H1 (cell line): ENCODE data around the gene CALHM2.

ENCODE experiments used
- CHD1 ChIP-seq: IDR thresholded peaks from 2 replicates; pipeline ENCODE4 v1.6.1; 2012; ENCODE audit warnings: low read depth, low read length, improper control_type of control experiment
- EZH2 ChIP-seq: fragments of 200-600 bp; sonication (generic); IDR thresholded peaks from 2 replicates; pipeline ENCODE4 v1.7.1; 2012; ENCODE audit warnings: low read depth, mild to moderate bottlenecking, moderate library complexity, low read length, inconsistent platforms; ENCODE audit not compliant: severe bottlenecking
- MAX ChIP-seq: IDR thresholded peaks from 2 replicates; pipeline ENCODE4 v1.6.1; 2012; ENCODE audit warnings: inconsistent platforms
- NRF1 ChIP-seq: IDR thresholded peaks from 2 replicates; pipeline ENCODE4 v1.6.1; 2011; ENCODE audit warnings: mild to moderate bottlenecking, low read depth, low read length, improper control_type of control experiment
- POLR2A ChIP-seq, 2 experiments: IDR thresholded peaks; 1 replicate in 1 of 2; 2 replicates in 1 of 2; pipeline ENCODE4 v1.6.1; 2011; ENCODE audit warnings: low read depth in 2 of 2, low read length in 2 of 2, mild to moderate bottlenecking in 2 of 2; ENCODE audit errors: control extremely low read depth in 1 of 2
- SUZ12 ChIP-seq: fragments of 200-600 bp; sonication (generic); IDR thresholded peaks from 2 replicates; pipeline ENCODE4 v1.6.1; 2012; ENCODE audit warnings: mild to moderate bottlenecking, inconsistent platforms, low read length, moderate library complexity, mixed read lengths
- TAF1 ChIP-seq: IDR thresholded peaks from 2 replicates; pipeline ENCODE4 v1.6.1; 2011; ENCODE audit warnings: mild to moderate bottlenecking, low read depth, low read length
- YY1 ChIP-seq: IDR thresholded peaks from 2 replicates; pipeline ENCODE4 v1.6.1; 2011; ENCODE audit warnings: low read depth, mild to moderate bottlenecking, low read length
- TF ChIP-seq, protein P1 (sequence below): fragments of 300-600 bp; sonication (generic); IDR thresholded peaks from 2 replicates; pipeline ENCODE4 v1.7.1; 2012; ENCODE audit warnings: low read length, moderate library complexity, mild to moderate bottlenecking, inconsistent platforms; ENCODE audit not compliant: insufficient replicate concordance
- TF ChIP-seq, protein P2 (sequence below), 3 experiments: IDR thresholded peaks; 1 replicate in 2 of 3; 2 replicates in 1 of 3; pipeline versions ENCODE4 v1.5.1 to v1.6.1; 2011; ENCODE audit warnings: low read length in 3 of 3, mild to moderate bottlenecking in 3 of 3, inconsistent platforms in 2 of 3, low read depth in 1 of 3, moderate library complexity in 1 of 3; ENCODE audit not compliant: insufficient read depth in 1 of 3; ENCODE audit errors: control extremely low read depth in 1 of 3

GRCh38 chr10:103497161-103497915 lies 45.2 kb upstream of the CALHM2 start:
- TF ChIP-seq, protein P1, sequence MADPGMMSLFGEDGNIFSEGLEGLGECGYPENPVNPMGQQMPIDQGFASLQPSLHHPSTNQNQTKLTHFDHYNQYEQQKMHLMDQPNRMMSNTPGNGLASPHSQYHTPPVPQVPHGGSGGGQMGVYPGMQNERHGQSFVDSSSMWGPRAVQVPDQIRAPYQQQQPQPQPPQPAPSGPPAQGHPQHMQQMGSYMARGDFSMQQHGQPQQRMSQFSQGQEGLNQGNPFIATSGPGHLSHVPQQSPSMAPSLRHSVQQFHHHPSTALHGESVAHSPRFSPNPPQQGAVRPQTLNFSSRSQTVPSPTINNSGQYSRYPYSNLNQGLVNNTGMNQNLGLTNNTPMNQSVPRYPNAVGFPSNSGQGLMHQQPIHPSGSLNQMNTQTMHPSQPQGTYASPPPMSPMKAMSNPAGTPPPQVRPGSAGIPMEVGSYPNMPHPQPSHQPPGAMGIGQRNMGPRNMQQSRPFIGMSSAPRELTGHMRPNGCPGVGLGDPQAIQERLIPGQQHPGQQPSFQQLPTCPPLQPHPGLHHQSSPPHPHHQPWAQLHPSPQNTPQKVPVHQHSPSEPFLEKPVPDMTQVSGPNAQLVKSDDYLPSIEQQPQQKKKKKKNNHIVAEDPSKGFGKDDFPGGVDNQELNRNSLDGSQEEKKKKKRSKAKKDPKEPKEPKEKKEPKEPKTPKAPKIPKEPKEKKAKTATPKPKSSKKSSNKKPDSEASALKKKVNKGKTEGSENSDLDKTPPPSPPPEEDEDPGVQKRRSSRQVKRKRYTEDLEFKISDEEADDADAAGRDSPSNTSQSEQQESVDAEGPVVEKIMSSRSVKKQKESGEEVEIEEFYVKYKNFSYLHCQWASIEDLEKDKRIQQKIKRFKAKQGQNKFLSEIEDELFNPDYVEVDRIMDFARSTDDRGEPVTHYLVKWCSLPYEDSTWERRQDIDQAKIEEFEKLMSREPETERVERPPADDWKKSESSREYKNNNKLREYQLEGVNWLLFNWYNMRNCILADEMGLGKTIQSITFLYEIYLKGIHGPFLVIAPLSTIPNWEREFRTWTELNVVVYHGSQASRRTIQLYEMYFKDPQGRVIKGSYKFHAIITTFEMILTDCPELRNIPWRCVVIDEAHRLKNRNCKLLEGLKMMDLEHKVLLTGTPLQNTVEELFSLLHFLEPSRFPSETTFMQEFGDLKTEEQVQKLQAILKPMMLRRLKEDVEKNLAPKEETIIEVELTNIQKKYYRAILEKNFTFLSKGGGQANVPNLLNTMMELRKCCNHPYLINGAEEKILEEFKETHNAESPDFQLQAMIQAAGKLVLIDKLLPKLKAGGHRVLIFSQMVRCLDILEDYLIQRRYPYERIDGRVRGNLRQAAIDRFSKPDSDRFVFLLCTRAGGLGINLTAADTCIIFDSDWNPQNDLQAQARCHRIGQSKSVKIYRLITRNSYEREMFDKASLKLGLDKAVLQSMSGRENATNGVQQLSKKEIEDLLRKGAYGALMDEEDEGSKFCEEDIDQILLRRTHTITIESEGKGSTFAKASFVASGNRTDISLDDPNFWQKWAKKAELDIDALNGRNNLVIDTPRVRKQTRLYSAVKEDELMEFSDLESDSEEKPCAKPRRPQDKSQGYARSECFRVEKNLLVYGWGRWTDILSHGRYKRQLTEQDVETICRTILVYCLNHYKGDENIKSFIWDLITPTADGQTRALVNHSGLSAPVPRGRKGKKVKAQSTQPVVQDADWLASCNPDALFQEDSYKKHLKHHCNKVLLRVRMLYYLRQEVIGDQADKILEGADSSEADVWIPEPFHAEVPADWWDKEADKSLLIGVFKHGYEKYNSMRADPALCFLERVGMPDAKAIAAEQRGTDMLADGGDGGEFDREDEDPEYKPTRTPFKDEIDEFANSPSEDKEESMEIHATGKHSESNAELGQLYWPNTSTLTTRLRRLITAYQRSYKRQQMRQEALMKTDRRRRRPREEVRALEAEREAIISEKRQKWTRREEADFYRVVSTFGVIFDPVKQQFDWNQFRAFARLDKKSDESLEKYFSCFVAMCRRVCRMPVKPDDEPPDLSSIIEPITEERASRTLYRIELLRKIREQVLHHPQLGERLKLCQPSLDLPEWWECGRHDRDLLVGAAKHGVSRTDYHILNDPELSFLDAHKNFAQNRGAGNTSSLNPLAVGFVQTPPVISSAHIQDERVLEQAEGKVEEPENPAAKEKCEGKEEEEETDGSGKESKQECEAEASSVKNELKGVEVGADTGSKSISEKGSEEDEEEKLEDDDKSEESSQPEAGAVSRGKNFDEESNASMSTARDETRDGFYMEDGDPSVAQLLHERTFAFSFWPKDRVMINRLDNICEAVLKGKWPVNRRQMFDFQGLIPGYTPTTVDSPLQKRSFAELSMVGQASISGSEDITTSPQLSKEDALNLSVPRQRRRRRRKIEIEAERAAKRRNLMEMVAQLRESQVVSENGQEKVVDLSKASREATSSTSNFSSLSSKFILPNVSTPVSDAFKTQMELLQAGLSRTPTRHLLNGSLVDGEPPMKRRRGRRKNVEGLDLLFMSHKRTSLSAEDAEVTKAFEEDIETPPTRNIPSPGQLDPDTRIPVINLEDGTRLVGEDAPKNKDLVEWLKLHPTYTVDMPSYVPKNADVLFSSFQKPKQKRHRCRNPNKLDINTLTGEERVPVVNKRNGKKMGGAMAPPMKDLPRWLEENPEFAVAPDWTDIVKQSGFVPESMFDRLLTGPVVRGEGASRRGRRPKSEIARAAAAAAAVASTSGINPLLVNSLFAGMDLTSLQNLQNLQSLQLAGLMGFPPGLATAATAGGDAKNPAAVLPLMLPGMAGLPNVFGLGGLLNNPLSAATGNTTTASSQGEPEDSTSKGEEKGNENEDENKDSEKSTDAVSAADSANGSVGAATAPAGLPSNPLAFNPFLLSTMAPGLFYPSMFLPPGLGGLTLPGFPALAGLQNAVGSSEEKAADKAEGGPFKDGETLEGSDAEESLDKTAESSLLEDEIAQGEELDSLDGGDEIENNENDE = no peak
- TF ChIP-seq CHD1 = no peak
- TF ChIP-seq, protein P2, sequence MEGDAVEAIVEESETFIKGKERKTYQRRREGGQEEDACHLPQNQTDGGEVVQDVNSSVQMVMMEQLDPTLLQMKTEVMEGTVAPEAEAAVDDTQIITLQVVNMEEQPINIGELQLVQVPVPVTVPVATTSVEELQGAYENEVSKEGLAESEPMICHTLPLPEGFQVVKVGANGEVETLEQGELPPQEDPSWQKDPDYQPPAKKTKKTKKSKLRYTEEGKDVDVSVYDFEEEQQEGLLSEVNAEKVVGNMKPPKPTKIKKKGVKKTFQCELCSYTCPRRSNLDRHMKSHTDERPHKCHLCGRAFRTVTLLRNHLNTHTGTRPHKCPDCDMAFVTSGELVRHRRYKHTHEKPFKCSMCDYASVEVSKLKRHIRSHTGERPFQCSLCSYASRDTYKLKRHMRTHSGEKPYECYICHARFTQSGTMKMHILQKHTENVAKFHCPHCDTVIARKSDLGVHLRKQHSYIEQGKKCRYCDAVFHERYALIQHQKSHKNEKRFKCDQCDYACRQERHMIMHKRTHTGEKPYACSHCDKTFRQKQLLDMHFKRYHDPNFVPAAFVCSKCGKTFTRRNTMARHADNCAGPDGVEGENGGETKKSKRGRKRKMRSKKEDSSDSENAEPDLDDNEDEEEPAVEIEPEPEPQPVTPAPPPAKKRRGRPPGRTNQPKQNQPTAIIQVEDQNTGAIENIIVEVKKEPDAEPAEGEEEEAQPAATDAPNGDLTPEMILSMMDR (IDR thresholded peaks at IDR 0.05; ENCODE audit: control extremely low read depth in 1 of 3, insufficient read depth in 1 of 3, low read depth in 1 of 3, low read length in 3 of 3) = no peak
- TF ChIP-seq POLR2A (IDR thresholded peaks at IDR 0.05; ENCODE audit: control extremely low read depth in 1 of 2, low read depth in 2 of 2, low read length in 2 of 2) = no peak
- TF ChIP-seq MAX = no peak
- TF ChIP-seq NRF1 = no peak
- TF ChIP-seq YY1 = no peak
- TF ChIP-seq SUZ12 = no peak
- TF ChIP-seq EZH2 = no peak
- no peak for TF ChIP-seq TAF1
